ENCODE results near the gene MYBPC3.

The MYBPC3 gene

DNA sequence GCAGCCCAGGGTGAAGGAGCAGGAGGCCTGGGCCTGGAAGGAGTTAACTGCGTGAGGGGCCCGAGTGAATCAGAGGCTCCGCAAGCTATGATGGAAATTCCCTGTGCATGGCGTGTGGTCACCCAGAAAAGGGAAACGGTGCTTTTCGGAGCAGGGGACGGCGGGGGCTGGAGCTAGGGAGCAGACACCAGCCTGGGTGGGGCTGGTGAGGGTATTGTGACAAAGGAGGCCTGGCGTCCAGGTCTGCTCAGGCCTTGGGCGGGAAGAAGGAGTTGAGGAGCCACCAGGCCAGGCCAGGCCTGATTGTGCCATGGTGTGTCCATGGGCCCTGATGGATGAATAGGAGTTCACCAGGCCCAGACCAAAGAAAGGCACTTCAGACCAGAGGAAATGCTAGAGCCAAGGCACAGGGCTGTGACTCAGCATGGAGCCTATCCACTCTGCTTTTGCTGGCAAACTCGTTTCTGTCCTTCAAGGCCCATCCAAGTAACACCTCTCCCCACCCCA, 38.6 kb upstream of the MYBPC3 start:
- no peak overlapping the region for H3K4me3 ChIP-seq
- H3K4me1 ChIP-seq: no peaks in the 10 kb centered on the region
- in situ Hi-C loops (cut with MboI; ENCODE audit: low sequenced_read_pairs): no loop called here
- DNase-seq (ENCODE audit: low spot score in 2 of 2): no peak
- no peaks in the 10 kb centered on the region for H3K36me3 ChIP-seq (replicated peaks)
- no peaks in the 10 kb centered on the region for H3K27me3 ChIP-seq (ENCODE audit: low read depth)
- no peaks in the 10 kb centered on the region for H3K9me3 ChIP-seq

GRCh38 chr11:47390422-47390760, 37.9 kb upstream of the MYBPC3 start:
- no peaks in the 10 kb centered on the region for H3K36me3 ChIP-seq (replicated peaks)
- no peaks in the 10 kb centered on the region for H3K27me3 ChIP-seq (ENCODE audit: low read depth)
- DNase-seq (ENCODE audit: low spot score in 2 of 2): no peak
- H3K9me3 ChIP-seq: no peaks in the 10 kb centered on the region
- H3K4me1 ChIP-seq: no peaks in the 10 kb centered on the region
- no peak overlapping the region for H3K4me3 ChIP-seq
- in situ Hi-C loops (cut with MboI; ENCODE audit: low sequenced_read_pairs): no loop called here

DNA sequence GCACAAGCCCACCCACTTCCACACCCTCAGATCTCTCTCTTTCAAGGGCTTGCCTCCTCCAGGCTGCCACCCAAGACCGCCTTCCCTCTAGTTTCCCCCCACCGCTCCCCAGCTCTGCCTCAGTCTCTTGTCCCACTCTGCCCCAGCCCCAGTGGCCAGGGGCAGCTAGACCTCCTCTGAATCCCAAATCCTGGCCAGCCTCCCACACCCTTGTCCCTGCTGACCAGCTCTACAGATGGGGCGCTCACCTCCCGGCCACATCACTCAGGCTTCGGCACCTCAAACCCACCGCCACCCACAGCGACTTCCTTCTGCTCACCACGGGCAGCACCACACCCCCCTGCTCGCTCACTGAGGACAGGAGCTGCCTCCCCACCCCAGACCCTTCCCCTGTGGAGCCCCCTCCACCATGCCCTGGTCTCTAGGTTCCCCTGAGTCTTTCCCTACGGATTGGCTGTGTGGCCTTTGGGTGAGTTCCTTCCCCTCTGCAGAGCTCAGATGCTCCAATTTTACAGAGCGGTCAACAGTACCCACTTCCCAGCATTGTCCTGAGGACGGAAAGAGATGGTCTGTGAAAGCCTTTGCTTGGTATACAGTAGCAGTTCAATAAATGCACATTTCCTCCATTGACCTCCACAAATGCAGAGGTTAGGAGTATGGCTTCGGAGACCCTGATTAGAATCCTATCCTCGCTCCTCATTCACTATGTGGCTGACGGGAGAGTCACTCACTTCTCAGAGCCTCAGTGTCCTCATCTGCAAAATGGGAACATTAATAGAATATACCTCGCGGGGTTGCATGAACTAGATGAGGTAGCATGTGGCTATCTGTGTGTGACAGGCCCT, 37.3 kb upstream of the MYBPC3 start:
- in situ Hi-C loops (cut with MboI; ENCODE audit: low sequenced_read_pairs): no loop called here
- H3K27me3 ChIP-seq (ENCODE audit: low read depth): no peaks in the 10 kb centered on the region
- no peaks in the 10 kb centered on the region for H3K9me3 ChIP-seq
- no peak for DNase-seq (ENCODE audit: low spot score in 2 of 2)
- H3K4me3 ChIP-seq: no peak overlapping the region
- H3K36me3 ChIP-seq (replicated peaks): no peaks in the 10 kb centered on the region
- H3K4me1 ChIP-seq: no peaks in the 10 kb centered on the region

DNA sequence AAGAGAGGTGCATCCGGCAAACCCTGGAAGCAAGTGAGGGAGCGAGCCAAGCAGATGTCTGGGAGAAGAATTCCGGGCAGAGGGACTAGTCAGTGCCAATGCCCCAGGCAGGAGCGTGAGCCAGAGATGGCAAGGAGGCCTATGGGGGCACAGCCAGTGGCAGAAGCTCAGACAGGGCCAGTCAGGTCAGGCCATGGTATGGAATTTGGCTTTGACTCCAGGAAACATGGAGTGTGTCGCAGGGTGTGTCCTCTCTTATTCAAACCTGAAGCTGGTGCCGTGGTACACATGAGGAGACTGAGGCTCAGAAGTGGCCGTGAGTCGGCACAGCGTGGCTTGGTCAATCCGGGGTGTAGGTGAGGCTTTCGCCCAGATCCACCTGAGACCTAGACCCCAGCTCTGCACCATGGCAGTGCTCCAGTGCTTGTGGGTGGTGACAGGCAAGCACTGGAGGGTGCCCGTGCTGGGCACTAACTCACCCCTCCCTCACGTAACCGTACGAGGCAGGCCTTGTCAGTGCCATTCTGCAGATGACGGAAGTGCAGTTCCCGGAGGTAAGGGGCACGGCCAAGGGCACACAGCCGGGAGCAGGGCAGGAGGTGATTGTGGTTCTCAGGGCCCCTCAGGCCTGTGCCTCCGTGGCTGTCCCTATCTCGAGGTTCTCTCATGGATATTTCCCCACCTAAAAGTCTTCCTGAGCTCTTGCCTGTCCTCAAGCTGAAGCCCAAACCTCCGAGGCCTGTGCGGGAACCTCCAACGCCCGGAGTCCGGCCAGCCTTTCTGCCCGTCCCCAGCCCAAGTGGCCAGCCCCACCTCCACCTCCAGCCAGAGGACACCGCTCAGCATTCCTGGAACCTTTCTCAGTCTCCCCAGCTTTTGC, 36.4 kb upstream of the MYBPC3 start:
- in situ Hi-C loops (cut with MboI; ENCODE audit: low sequenced_read_pairs): no loop called here
- no peaks in the 10 kb centered on the region for H3K27me3 ChIP-seq (ENCODE audit: low read depth)
- DNase-seq (ENCODE audit: low spot score in 2 of 2): no peak
- no peaks in the 10 kb centered on the region for H3K4me1 ChIP-seq
- no peaks in the 10 kb centered on the region for H3K36me3 ChIP-seq (replicated peaks)
- peaks cover 2% of the 10 kb centered on the region; the same call in 1 of the 2 replicates for H3K9me3 ChIP-seq
- H3K4me3 ChIP-seq: no peak overlapping the region

DNA sequence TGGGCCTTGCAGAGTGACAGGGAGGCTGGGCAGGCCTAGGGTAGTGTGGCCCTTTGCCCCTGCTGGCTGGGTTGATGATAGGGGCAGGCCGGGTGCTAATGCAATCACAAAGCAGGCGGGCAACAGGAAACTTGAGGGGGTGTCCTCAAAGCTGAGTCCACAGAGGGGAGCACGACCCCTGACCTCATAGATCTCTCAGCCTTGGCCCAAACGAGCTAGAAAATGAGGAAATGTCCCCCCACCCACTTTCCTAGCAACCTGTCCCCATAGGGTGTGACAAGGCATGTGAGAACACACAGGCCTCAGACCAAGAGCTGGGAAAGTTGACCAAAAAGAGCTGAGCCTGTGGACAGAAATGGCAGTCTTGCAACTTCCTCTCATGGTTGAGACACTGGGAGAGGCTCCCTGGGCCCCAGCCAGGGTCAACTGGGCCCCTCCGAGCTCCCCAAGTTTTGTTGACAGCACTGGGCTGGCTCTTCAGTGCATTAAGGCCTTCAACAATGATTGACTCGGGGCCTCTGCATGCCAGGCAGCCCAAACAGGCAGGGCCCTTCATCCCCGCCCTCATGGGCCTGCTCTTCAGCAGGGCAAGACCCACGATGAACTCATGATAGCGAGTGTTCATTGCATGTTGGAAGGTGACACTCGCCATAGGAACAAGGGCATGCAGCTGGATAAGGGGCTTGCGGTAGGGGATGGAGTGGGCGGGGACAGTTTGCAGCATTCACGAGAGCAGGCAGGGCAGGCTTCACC, 35.6 kb upstream of the MYBPC3 start:
- in situ Hi-C loops (cut with MboI; ENCODE audit: low sequenced_read_pairs): no loop called here

DNA sequence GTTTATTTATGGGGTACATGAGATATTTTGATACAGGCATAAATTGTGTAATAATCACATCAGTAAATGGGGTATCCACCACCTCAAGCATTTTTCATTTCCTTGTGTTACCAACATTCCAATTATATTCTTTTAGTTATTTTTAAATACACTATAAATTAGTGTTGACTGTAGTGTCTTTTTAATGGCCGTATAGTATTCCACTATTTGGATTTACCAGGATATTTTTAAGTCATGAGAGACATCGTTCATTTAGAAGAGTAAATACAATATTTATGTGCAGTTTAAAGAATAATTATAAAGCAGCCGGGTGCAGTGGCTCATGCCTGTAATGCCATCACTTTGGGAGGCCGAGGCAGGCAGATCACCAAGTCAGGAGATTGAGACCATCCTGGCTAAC, 32.0 kb upstream of the MYBPC3 start:
- no peaks in the 10 kb centered on the region for H3K4me1 ChIP-seq
- in situ Hi-C loops (cut with MboI; ENCODE audit: low sequenced_read_pairs): no loop called here
- DNase-seq (ENCODE audit: low spot score in 2 of 2): no peak
- H3K9me3 ChIP-seq: peaks cover 2% of the 10 kb centered on the region; the same call in 1 of the 2 replicates
- H3K36me3 ChIP-seq (replicated peaks): no peaks in the 10 kb centered on the region
- H3K27me3 ChIP-seq (ENCODE audit: low read depth): no peaks in the 10 kb centered on the region
- H3K4me3 ChIP-seq: no peak overlapping the region

More for the DNA sequence above, 35.6 kb upstream of the MYBPC3 start:
- H3K4me1 ChIP-seq: no peaks in the 10 kb centered on the region
- no peaks in the 10 kb centered on the region for H3K36me3 ChIP-seq (replicated peaks)
- no peaks in the 10 kb centered on the region for H3K27me3 ChIP-seq (ENCODE audit: low read depth)
- peaks cover 2% of the 10 kb centered on the region; the same call in 1 of the 2 replicates for H3K9me3 ChIP-seq
- DNase-seq (ENCODE audit: low spot score in 2 of 2): no peak
- no peak overlapping the region for H3K4me3 ChIP-seq

DNA sequence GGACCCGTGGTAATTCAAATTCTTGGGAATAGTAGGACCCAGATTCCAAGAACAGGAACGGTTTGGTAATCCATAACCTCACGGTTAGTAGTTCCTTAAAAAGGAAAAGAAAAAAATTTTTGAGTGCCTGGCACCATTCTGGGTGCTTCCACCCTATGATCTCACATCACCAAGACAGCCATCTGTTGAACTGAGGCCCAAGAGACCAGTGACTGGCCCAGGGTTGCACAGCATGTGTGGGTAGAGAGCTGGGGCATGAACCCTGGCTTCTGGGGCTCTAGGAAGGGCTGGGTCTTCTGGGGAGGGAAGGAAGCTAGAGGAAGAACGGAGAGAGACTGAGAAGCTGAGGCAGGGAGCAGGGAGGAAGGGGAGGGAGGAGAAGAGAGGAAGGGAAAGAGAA, 30.6 kb upstream of the MYBPC3 start:
- in situ Hi-C loops (cut with MboI; ENCODE audit: low sequenced_read_pairs): no loop called here
- peaks cover 2% of the 10 kb centered on the region; the same call in 1 of the 2 replicates for H3K9me3 ChIP-seq
- DNase-seq (ENCODE audit: low spot score in 2 of 2): no peak
- no peaks in the 10 kb centered on the region for H3K27me3 ChIP-seq (ENCODE audit: low read depth)
- H3K4me3 ChIP-seq: no peak overlapping the region
- no peaks in the 10 kb centered on the region for H3K36me3 ChIP-seq (replicated peaks)
- no peaks in the 10 kb centered on the region for H3K4me1 ChIP-seq

DNA sequence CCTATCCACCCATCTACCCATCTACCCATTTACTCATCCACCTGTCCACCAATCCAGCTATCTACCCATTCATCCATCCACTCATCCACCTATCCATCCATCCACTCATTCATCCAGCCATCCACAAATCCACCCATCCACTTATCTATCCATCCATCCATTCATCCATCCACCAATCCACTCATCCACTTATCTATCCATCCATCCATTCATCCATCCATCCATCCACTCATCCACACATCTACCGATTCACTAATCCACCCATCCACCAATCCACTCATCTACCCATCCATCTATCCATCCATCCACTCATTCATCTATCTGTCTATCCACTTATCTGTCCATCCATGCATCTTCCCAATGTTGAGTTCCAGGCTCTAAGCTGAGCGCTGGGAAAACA, 27.6 kb upstream of the MYBPC3 start:
- in situ Hi-C loops (cut with MboI; ENCODE audit: low sequenced_read_pairs): no loop called here
- Histone ChIP-seq H3K27me3 (ENCODE audit: low read depth) (no peaks in the 10 kb centered on the region), H3K4me3 (no peak overlapping the region), H3K36me3 (replicated peaks) (no peaks in the 10 kb centered on the region), H3K9me3 (peaks cover 2% of the 10 kb centered on the region; the same call in 1 of the 2 replicates), H3K4me1 (no peaks in the 10 kb centered on the region)
- no peak for DNase-seq (ENCODE audit: low spot score in 2 of 2)

GRCh38 chr11:47379317-47379716, 26.8 kb upstream of the MYBPC3 start:
- in situ Hi-C loops (cut with MboI; ENCODE audit: low sequenced_read_pairs): no loop called here
- DNase-seq (ENCODE audit: low spot score in 2 of 2): no peak
- no peaks in the 10 kb centered on the region for H3K4me1 ChIP-seq
- no peaks in the 10 kb centered on the region; the same call in 1 of the 2 replicates for H3K9me3 ChIP-seq
- no peak overlapping the region for H3K4me3 ChIP-seq
- H3K36me3 ChIP-seq (replicated peaks): no peaks in the 10 kb centered on the region
- H3K27me3 ChIP-seq (ENCODE audit: low read depth): no peaks in the 10 kb centered on the region

- no peaks in the 10 kb centered on the region for H3K27me3 ChIP-seq (ENCODE audit: low read depth)
- no peaks in the 10 kb centered on the region for H3K9me3 ChIP-seq
- H3K4me3 ChIP-seq: no peak overlapping the region
- DNase-seq (ENCODE audit: low spot score in 2 of 2): no peak
- no peaks in the 10 kb centered on the region for H3K4me1 ChIP-seq
- in situ Hi-C loops (cut with MboI; ENCODE audit: low sequenced_read_pairs): no loop called here
- no peaks in the 10 kb centered on the region for H3K36me3 ChIP-seq (replicated peaks)
These were observed 26.3 kb upstream of the MYBPC3 start for GRCh38 chr11:47378836-47379170.

DNA sequence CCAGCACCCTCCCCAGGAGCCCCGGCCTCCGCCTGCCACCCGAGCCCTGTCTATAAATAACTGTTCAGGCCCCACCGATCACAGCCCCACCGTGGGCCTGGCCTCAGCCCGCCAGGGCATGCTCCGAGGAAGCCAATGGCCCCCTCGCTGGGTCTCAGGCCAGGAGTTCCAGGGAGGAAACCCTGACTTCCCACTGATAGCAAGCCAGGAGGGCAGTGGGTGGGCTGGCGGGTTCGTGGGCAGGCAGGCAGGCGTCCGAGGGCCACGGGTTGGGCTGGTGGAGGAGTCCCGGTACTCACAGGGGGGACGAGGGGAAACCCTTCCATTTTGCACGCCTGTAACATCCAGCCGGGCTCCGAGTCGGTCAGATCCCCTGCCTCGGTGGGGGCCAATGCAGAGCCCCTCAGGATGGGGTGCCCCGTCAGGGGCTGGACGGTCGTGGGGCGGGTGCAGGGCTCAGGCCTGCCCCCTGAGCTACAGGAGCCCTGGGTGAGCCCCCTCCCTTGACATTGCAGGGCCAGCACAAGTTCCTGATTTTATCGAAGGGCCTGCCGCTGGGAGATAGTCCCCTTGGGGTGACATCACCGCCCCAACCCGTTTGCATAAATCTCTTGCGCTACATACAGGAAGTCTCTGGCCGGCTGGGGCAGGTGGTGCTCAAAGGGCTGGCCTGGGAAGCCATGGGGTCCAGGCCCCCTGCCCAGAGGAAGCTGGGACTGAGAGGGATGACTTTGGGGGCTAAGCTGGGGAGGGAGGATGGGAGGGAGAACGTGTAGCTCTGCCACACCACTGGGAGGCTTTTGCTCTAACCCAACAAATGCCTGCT, 25.7 kb upstream of the MYBPC3 start, which contains the start of gene SPI1:
Gene SPI1 (minus strand): TSS at position 538 of the 826 bp plus-strand sequence. CDS start 194 bp downstream, at position 344.
- Histone ChIP-seq H3K9me3 (no peaks in the 10 kb centered on the region), H3K4me1 (no peaks in the 10 kb centered on the region), H3K36me3 (replicated peaks) (no peaks in the 10 kb centered on the region), H3K27me3 (ENCODE audit: low read depth) (no peaks in the 10 kb centered on the region), H3K4me3 (no peak within 1 kb of the TSS)
- no peak for DNase-seq (ENCODE audit: low spot score in 2 of 2)
- in situ Hi-C loops (cut with MboI; ENCODE audit: low sequenced_read_pairs): no loop called here

DNA sequence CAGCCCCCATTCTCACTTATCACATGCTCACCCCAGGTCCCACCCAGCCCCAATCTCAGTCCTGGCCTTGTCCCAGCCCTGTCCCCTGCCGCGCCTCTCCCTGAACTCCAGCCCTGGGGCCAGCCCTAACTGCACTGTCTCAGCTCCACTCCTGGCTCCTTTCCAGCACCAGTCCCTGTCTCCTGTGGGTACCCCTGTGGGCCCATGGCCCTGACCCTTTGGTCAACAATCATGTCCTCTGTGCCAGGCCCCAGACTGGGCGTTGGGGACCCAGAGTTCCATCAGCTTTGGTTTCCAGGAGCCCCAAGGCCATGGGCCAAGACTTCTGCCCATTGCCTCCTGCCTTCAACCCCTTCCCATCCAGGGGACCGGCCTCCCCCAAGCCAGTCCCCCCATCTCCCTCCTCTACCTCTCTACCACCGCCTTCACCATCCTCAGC, 25.1 kb upstream of the MYBPC3 start:
- H3K36me3 ChIP-seq (replicated peaks): no peaks in the 10 kb centered on the region
- H3K4me3 ChIP-seq: no peak overlapping the region
- in situ Hi-C loops (cut with MboI; ENCODE audit: low sequenced_read_pairs): no loop called here

More for the DNA sequence above, 25.1 kb upstream of the MYBPC3 start:
- Histone ChIP-seq H3K4me1 (no peaks in the 10 kb centered on the region), H3K9me3 (no peaks in the 10 kb centered on the region), H3K27me3 (ENCODE audit: low read depth) (no peaks in the 10 kb centered on the region)
- DNase-seq (ENCODE audit: low spot score in 2 of 2): no peak

All from HAP-1 (cell line).